ENCODE data around the gene UQCRHL.

Gene UQCRHL

GRCh38 chr1:15825800-15826199 is 18.4 kb upstream of the UQCRHL start:
- H3K27me3 Mint-ChIP-seq (ENCODE audit: low read depth, poor library complexity): no peaks in the 10 kb centered on the region
- no peak for TF ChIP-seq CTCF (IDR thresholded peaks at IDR 0.05)
- H3K4me3 Mint-ChIP-seq: no peak overlapping the region
- H3K27ac Mint-ChIP-seq: peak overlapping the region; percentile 66
- H3K36me3 Mint-ChIP-seq (ENCODE audit: low read depth): peaks cover 43% of the 10 kb centered on the region
- no peak for DNase-seq
- peaks cover 35% of the 10 kb centered on the region for H3K4me1 Mint-ChIP-seq
- H3K9me3 Mint-ChIP-seq: peaks cover 4% of the 10 kb centered on the region

- peaks cover 7% of the 10 kb centered on the region for H3K9me3 Mint-ChIP-seq
- peaks cover 41% of the 10 kb centered on the region for H3K36me3 Mint-ChIP-seq (ENCODE audit: low read depth)
- no peak overlapping the region for H3K27ac Mint-ChIP-seq
- no peaks in the 10 kb centered on the region for H3K27me3 Mint-ChIP-seq (ENCODE audit: low read depth, poor library complexity)
- H3K4me1 Mint-ChIP-seq: peaks cover 19% of the 10 kb centered on the region
- DNase-seq: no peak
- TF ChIP-seq CTCF (IDR thresholded peaks at IDR 0.05): no peak
- no peak overlapping the region for H3K4me3 Mint-ChIP-seq
Observed at GRCh38 chr1:15820478-15820877, 13.0 kb upstream of the UQCRHL start.

- no peak overlapping the region for H3K27ac Mint-ChIP-seq
Observed at GRCh38 chr1:15816674-15817073, 9.2 kb upstream of the UQCRHL start.

GRCh38 chr1:15810073-15810472 is 2.6 kb upstream of the UQCRHL start:
- Mint-ChIP-seq H3K4me3 (no peak overlapping the region), H3K36me3 (ENCODE audit: low read depth) (peaks cover 9% of the 10 kb centered on the region), H3K9me3 (no peaks in the 10 kb centered on the region), H3K4me1 (peaks cover 5% of the 10 kb centered on the region), H3K27me3 (ENCODE audit: low read depth, poor library complexity) (peaks cover 5% of the 10 kb centered on the region), H3K27ac (no peak overlapping the region)
- TF ChIP-seq CTCF (IDR thresholded peaks at IDR 0.05): no peak
- DNase-seq: no peak

More at GRCh38 chr1:15816674-15817073, 9.2 kb upstream of the UQCRHL start:
- H3K9me3 Mint-ChIP-seq: peaks cover 3% of the 10 kb centered on the region
- no peak for TF ChIP-seq CTCF (IDR thresholded peaks at IDR 0.05)
- H3K36me3 Mint-ChIP-seq (ENCODE audit: low read depth): peaks cover 31% of the 10 kb centered on the region
- H3K4me3 Mint-ChIP-seq: no peak overlapping the region
- no peaks in the 10 kb centered on the region for H3K27me3 Mint-ChIP-seq (ENCODE audit: low read depth, poor library complexity)
- DNase-seq: no peak
- H3K4me1 Mint-ChIP-seq: peaks cover 17% of the 10 kb centered on the region

GRCh38 chr1:15808955-15809354 is 1.5 kb upstream of the UQCRHL start:
- Mint-ChIP-seq H3K27me3 (ENCODE audit: low read depth, poor library complexity) (peaks cover 6% of the 10 kb centered on the region), H3K27ac (no peak overlapping the region), H3K9me3 (no peaks in the 10 kb centered on the region), H3K4me3 (no peak overlapping the region), H3K36me3 (ENCODE audit: low read depth) (peaks cover 9% of the 10 kb centered on the region), H3K4me1 (peaks cover 10% of the 10 kb centered on the region)
- DNase-seq: no peak
- no peak for TF ChIP-seq CTCF (IDR thresholded peaks at IDR 0.05)

GRCh38 chr1:15807121-15807520 is 328 bp downstream of the UQCRHL start:
- no peak for DNase-seq
- peaks cover 7% of the 10 kb centered on the region for H3K27me3 Mint-ChIP-seq (ENCODE audit: low read depth, poor library complexity)
- no peaks in the 10 kb centered on the region for H3K9me3 Mint-ChIP-seq
- peaks cover 9% of the 10 kb centered on the region for H3K36me3 Mint-ChIP-seq (ENCODE audit: low read depth)
- H3K4me1 Mint-ChIP-seq: peaks cover 21% of the 10 kb centered on the region
- no peak for TF ChIP-seq CTCF (IDR thresholded peaks at IDR 0.05)
- no peak overlapping the region for H3K4me3 Mint-ChIP-seq
- no peak overlapping the region for H3K27ac Mint-ChIP-seq
